Fibroblast of lung (primary cell): ENCODE results near the gene MRPS34. TPM values are rescaled to one million over a fixed set of nuclear protein-coding genes. Genes with fewer than 3 reads are reported as not detected.

Experiments used
- DNase-seq, 2 donors: peaks; one replicate each; pipeline versions ENCODE4 v3.0.0 to v3.0.0-alpha.2; 2010; ENCODE audit warnings: low read depth in 2 of 2
- H2AFZ ChIP-seq: 2 replicates; pipeline ENCODE4 v1.5.1; 2012; ENCODE audit warnings: low read length, control low read depth, inconsistent platforms
- H3K27ac ChIP-seq: 2 replicates; pipeline ENCODE4 v1.5.1; 2011; ENCODE audit warnings: low read length, control low read depth; ENCODE audit not compliant: insufficient read depth
- H3K27me3 ChIP-seq: 2 replicates; pipeline ENCODE4 v1.5.1; 2011; ENCODE audit warnings: mild to moderate bottlenecking, low read length; ENCODE audit not compliant: control insufficient read depth, insufficient read depth
- H3K36me3 ChIP-seq: 2 replicates; pipeline ENCODE4 v1.5.1; 2011; ENCODE audit warnings: low read length; ENCODE audit not compliant: control insufficient read depth, insufficient read depth
- H3K4me1 ChIP-seq: 2 replicates; pipeline ENCODE4 v1.5.1; 2011; ENCODE audit warnings: low read length; ENCODE audit not compliant: control insufficient read depth, insufficient read depth; ENCODE audit errors: extremely low read depth
- H3K4me2 ChIP-seq: 2 replicates; pipeline ENCODE4 v1.5.1; 2011; ENCODE audit warnings: low read length, control low read depth; ENCODE audit not compliant: insufficient read depth; ENCODE audit errors: extremely low read depth
- H3K4me3 ChIP-seq, 4 experiments: fragments of 200-600 bp in 1 of 4; sonication (generic) in 1 of 4; replicated peaks in 1 of 4; 2 replicates each; pipeline ENCODE4 v1.5.1; 2011 to 2016; ENCODE audit warnings: low read length in 4 of 4, low read depth in 3 of 4, mild to moderate bottlenecking in 3 of 4, control low read depth in 2 of 4, inconsistent platforms in 1 of 4, mixed read lengths in 1 of 4; ENCODE audit not compliant: insufficient read depth in 1 of 4; ENCODE audit errors: control extremely low read depth in 1 of 4
- H3K79me2 ChIP-seq: 2 replicates; pipeline ENCODE4 v1.5.1; 2012; ENCODE audit warnings: mild to moderate bottlenecking, low read length, inconsistent platforms; ENCODE audit not compliant: control insufficient read depth, insufficient read depth
- H3K9ac ChIP-seq: 2 replicates; pipeline ENCODE4 v1.5.1; 2011; ENCODE audit warnings: mild to moderate bottlenecking, low read length, control low read depth; ENCODE audit not compliant: insufficient read depth
- H3K9me3 ChIP-seq: 2 replicates; pipeline ENCODE4 v1.5.1; 2012; ENCODE audit warnings: low read depth, low read length; ENCODE audit not compliant: control insufficient read depth, insufficient read depth
- H4K20me1 ChIP-seq: 2 replicates; pipeline ENCODE4 v1.5.1; 2011; ENCODE audit warnings: low read length; ENCODE audit not compliant: control insufficient read depth, insufficient read depth; ENCODE audit errors: extremely low read depth
- EZH2 ChIP-seq: IDR thresholded peaks from 2 replicates; pipeline ENCODE4 v1.5.1; 2012; ENCODE audit warnings: low read length, control low read depth, mild to moderate bottlenecking; ENCODE audit errors: missing control alignments
- polyA plus RNA-seq, 2 donors: library from polyadenylated mRNA; depleted of rRNA in 1 of 2; stranded (reverse) in 1 of 2; unstranded in 1 of 2; fragments of >200 nt; gene quantifications; 2 replicates each; pipeline ENCODE4 v1.2.1, GENCODE V29; 2011 to 2012; ENCODE audit warnings: missing spikeins in 1 of 2
- total RNA-seq: library from RNA; depleted of rRNA; stranded (reverse); fragments of >200 nt; gene quantifications from 2 replicates; pipeline ENCODE4 v1.2.1, GENCODE V29; 2014
- TF ChIP-seq, protein P1 (sequence below), 2 donors: IDR thresholded peaks in 1 of 2; conservative IDR thresholded peaks in 1 of 2; 1 replicate in 1 of 2; 2 replicates in 1 of 2; pipeline ENCODE4 v1.5.1; 2011 to 2012; ENCODE audit warnings: low read length in 2 of 2, control low read depth in 1 of 2, inconsistent platforms in 1 of 2, low read depth in 1 of 2, mild to moderate bottlenecking in 1 of 2

The MRPS34 gene
- total and polyA plus RNA-seq, 2 donors (not counting 1 experiment from before 2014, with no cell fraction given), result 40.1 to 74.3 TPM

- Histone ChIP-seq H3K9me3 (no peaks in the 10 kb centered on the region), H3K27ac (no peak overlapping the region), H3K27me3 (no peaks in the 10 kb centered on the region), H3K79me2 (no peaks in the 10 kb centered on the region), H3K4me1 (no peaks in the 10 kb centered on the region), H3K4me2 (no peak overlapping the region), H4K20me1 (no peaks in the 10 kb centered on the region), H3K9ac (no peak overlapping the region), H2AFZ (no peak overlapping the region), H3K4me3 (no peak overlapping the region), H3K36me3 (peaks cover 22% of the 10 kb centered on the region)
- TF ChIP-seq, protein P1, sequence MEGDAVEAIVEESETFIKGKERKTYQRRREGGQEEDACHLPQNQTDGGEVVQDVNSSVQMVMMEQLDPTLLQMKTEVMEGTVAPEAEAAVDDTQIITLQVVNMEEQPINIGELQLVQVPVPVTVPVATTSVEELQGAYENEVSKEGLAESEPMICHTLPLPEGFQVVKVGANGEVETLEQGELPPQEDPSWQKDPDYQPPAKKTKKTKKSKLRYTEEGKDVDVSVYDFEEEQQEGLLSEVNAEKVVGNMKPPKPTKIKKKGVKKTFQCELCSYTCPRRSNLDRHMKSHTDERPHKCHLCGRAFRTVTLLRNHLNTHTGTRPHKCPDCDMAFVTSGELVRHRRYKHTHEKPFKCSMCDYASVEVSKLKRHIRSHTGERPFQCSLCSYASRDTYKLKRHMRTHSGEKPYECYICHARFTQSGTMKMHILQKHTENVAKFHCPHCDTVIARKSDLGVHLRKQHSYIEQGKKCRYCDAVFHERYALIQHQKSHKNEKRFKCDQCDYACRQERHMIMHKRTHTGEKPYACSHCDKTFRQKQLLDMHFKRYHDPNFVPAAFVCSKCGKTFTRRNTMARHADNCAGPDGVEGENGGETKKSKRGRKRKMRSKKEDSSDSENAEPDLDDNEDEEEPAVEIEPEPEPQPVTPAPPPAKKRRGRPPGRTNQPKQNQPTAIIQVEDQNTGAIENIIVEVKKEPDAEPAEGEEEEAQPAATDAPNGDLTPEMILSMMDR (conservative IDR thresholded peaks at IDR 0.05 in 1 of 2, IDR thresholded peaks at IDR 0.05 in 1 of 2; ENCODE audit: low read depth in 1 of 2, low read length in 2 of 2), result no peak
- no peak for TF ChIP-seq EZH2
- DNase-seq, result peak in 1 of 2 donors; percentile 81
Measured at GRCh38 chr16:1746693-1747195, 26.2 kb downstream of the MRPS34 start.

GRCh38 chr16:1745900-1746692 lies 26.8 kb downstream of the MRPS34 start:
- H3K27ac ChIP-seq, result no peak overlapping the region
- H3K36me3 ChIP-seq, result peaks cover 21% of the 10 kb centered on the region
- H3K27me3 ChIP-seq, result no peaks in the 10 kb centered on the region
- no peak overlapping the region for H2AFZ ChIP-seq
- no peak overlapping the region for H3K4me3 ChIP-seq
- H4K20me1 ChIP-seq, result no peaks in the 10 kb centered on the region
- H3K9ac ChIP-seq, result no peak overlapping the region
- TF ChIP-seq, protein P1 (conservative IDR thresholded peaks at IDR 0.05 in 1 of 2, IDR thresholded peaks at IDR 0.05 in 1 of 2; ENCODE audit: low read depth in 1 of 2, low read length in 2 of 2), result no peak
- TF ChIP-seq EZH2, result no peak
- DNase-seq, result peak; percentile 50 to 98
- no peaks in the 10 kb centered on the region for H3K79me2 ChIP-seq
- no peaks in the 10 kb centered on the region for H3K9me3 ChIP-seq
- no peak overlapping the region for H3K4me2 ChIP-seq
- H3K4me1 ChIP-seq, result no peaks in the 10 kb centered on the region

DNA sequence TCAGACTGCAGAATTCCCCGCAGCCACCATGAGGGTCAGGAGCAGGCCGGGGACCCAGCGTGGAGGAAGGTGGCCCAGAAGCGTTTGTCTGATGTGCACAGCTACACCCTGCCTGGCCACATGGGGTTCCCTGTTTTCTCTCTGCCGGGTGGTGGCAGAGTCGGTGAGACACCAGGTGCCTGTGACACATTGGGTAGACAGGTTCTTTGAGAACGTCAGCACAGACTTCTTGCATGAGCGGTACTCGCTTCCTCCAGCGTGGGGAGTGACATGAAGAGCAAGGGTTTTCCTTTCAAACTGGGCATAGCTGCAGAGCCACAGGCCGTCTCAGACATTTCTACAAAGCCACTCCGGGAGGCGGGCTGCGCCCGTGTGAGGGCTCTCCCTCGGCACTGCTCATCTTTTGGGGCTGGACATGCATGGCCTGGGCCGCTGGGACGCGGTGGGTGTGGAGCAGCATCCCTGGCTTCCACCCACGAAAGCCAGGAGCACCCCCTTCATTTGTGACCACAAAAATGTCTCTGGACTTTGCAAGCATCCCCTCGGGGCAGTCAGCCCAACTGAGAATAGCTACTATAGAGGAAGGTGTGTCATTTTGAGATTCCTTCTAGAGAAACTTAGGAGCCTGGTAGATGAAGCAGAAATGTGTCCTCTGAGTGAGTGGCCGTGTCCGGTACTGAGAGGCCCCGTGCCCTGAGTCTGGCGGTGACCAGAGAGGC lies 27.6 kb downstream of the MRPS34 start:
- peak in 1 of 2 donors; percentile 93 for DNase-seq
- peaks cover 21% of the 10 kb centered on the region for H3K36me3 ChIP-seq
- H4K20me1 ChIP-seq, result no peaks in the 10 kb centered on the region
- H3K27me3 ChIP-seq, result no peaks in the 10 kb centered on the region
- H3K4me1 ChIP-seq, result no peaks in the 10 kb centered on the region
- no peaks in the 10 kb centered on the region for H3K79me2 ChIP-seq
- no peak overlapping the region for H2AFZ ChIP-seq
- H3K9me3 ChIP-seq, result no peaks in the 10 kb centered on the region
- H3K9ac ChIP-seq, result no peak overlapping the region
- TF ChIP-seq, protein P1 (conservative IDR thresholded peaks at IDR 0.05 in 1 of 2, IDR thresholded peaks at IDR 0.05 in 1 of 2; ENCODE audit: low read depth in 1 of 2, low read length in 2 of 2), result no peak
- no peak for TF ChIP-seq EZH2
- no peak overlapping the region for H3K4me2 ChIP-seq
- no peak overlapping the region for H3K4me3 ChIP-seq
- no peak overlapping the region for H3K27ac ChIP-seq
